Liver (tissue), 9 donors: ENCODE measurements around the gene FGFBP2. TPM values are rescaled to one million over a fixed set of nuclear protein-coding genes. Genes with fewer than 3 reads are reported as not detected.

Experiments used
- DNase-seq: peaks from one replicate; pipeline ENCODE4 v3.0.0-alpha.2; 2017; ENCODE audit warnings: low spot score
- H3K27ac ChIP-seq, 2 donors: one replicate each; pipeline ENCODE4 v1.7.0; 2013; ENCODE audit warnings: inconsistent platforms in 2 of 2, low read length in 2 of 2, control low read depth in 1 of 2, low read depth in 1 of 2, mild to moderate bottlenecking in 1 of 2
- H3K27me3 ChIP-seq, 4 donors: one replicate each; pipeline versions ENCODE4 v1.6.1 to v1.7.0; 2013; ENCODE audit warnings: low read length in 3 of 4, inconsistent platforms in 1 of 4, mild to moderate bottlenecking in 1 of 4, moderate library complexity in 1 of 4; ENCODE audit not compliant: control insufficient read depth in 4 of 4, insufficient read depth in 4 of 4
- H3K36me3 ChIP-seq, 4 donors: one replicate each; pipeline versions ENCODE4 v1.6.1 to v1.7.0; 2013; ENCODE audit warnings: low read length in 3 of 4, mild to moderate bottlenecking in 3 of 4, low read depth in 1 of 4, moderate library complexity in 1 of 4; ENCODE audit not compliant: control insufficient read depth in 4 of 4, insufficient read depth in 3 of 4
- H3K4me1 ChIP-seq, 4 donors: one replicate each; pipeline versions ENCODE4 v1.6.1 to v1.7.0; 2013; ENCODE audit warnings: low read length in 3 of 4, mild to moderate bottlenecking in 3 of 4, moderate library complexity in 1 of 4; ENCODE audit not compliant: control insufficient read depth in 4 of 4, insufficient read depth in 4 of 4
- H3K4me3 ChIP-seq, 3 donors: one replicate each; pipeline versions ENCODE4 v1.6.1 to v1.7.0; 2013; ENCODE audit warnings: low read length in 3 of 3, control low read depth in 1 of 3, low read depth in 1 of 3, mild to moderate bottlenecking in 1 of 3
- H3K9ac ChIP-seq, 2 donors: one replicate each; pipeline ENCODE4 v1.7.0; 2013; ENCODE audit warnings: low read length in 2 of 2, mild to moderate bottlenecking in 2 of 2, moderate library complexity in 2 of 2, control low read depth in 1 of 2, low read depth in 1 of 2
- H3K9me3 ChIP-seq, 4 donors: one replicate each; pipeline versions ENCODE4 v1.6.1 to v1.7.0; 2013; ENCODE audit warnings: low read length in 3 of 4; ENCODE audit not compliant: control insufficient read depth in 4 of 4
- ATF3 ChIP-seq: IDR thresholded peaks from 2 replicates; pipeline ENCODE4 v1.6.1; 2016; ENCODE audit warnings: antibody characterized with exemption
- CTCF ChIP-seq: fragments of 150-350 bp; IDR thresholded peaks from 2 replicates; pipeline ENCODE4 v1.5.1; 2017; ENCODE audit warnings: improper control_type of control experiment, low read depth, low read length; ENCODE audit not compliant: missing input control
- EGR1 ChIP-seq, 2 donors: IDR thresholded peaks; 2 replicates each; pipeline ENCODE4 v1.6.1; 2016 to 2018; ENCODE audit warnings: antibody characterized with exemption in 2 of 2, low read depth in 2 of 2
- FOXA1 ChIP-seq: IDR thresholded peaks from 2 replicates; pipeline ENCODE4 v1.6.1; 2016; ENCODE audit warnings: antibody characterized with exemption
- FOXA2 ChIP-seq: IDR thresholded peaks from 2 replicates; pipeline ENCODE4 v1.6.1; 2016; ENCODE audit warnings: antibody characterized with exemption
- GABPA ChIP-seq, 2 donors: IDR thresholded peaks in 1 of 2; conservative IDR thresholded peaks in 1 of 2; 2 replicates each; pipeline ENCODE4 v1.6.1; 2016; ENCODE audit warnings: antibody characterized with exemption in 2 of 2, mild to moderate bottlenecking in 1 of 2, moderate library complexity in 1 of 2
- HNF4A ChIP-seq, 2 donors: conservative IDR thresholded peaks; 2 replicates each; pipeline ENCODE4 v1.6.1; 2016; ENCODE audit warnings: antibody characterized with exemption in 2 of 2, mild to moderate bottlenecking in 2 of 2
- HNF4G ChIP-seq: IDR thresholded peaks from 2 replicates; pipeline ENCODE4 v1.6.1; 2016; ENCODE audit warnings: antibody characterized with exemption
- JUND ChIP-seq, 2 donors: IDR thresholded peaks; 2 replicates each; pipeline ENCODE4 v1.6.1; 2016; ENCODE audit warnings: antibody characterized with exemption in 2 of 2
- MAX ChIP-seq: IDR thresholded peaks from 2 replicates; pipeline ENCODE4 v1.6.1; 2016; ENCODE audit warnings: antibody characterized with exemption
- NR2F2 ChIP-seq: IDR thresholded peaks from 2 replicates; pipeline ENCODE4 v1.6.1; 2016; ENCODE audit warnings: antibody characterized with exemption
- RAD21 ChIP-seq, 2 donors: IDR thresholded peaks; 2 replicates each; pipeline ENCODE4 v1.6.1; 2016; ENCODE audit warnings: antibody characterized with exemption in 2 of 2, mild to moderate bottlenecking in 2 of 2
- REST ChIP-seq: IDR thresholded peaks from 2 replicates; pipeline ENCODE4 v1.6.1; 2016; ENCODE audit warnings: antibody characterized with exemption, mild to moderate bottlenecking
- RXRA ChIP-seq, 2 donors: IDR thresholded peaks; 2 replicates each; pipeline ENCODE4 v1.6.1; 2017 to 2018; ENCODE audit warnings: antibody characterized with exemption in 2 of 2, mild to moderate bottlenecking in 1 of 2
- SP1 ChIP-seq: IDR thresholded peaks from 2 replicates; pipeline ENCODE4 v1.6.1; 2018; ENCODE audit warnings: antibody characterized with exemption, mild to moderate bottlenecking
- TAF1 ChIP-seq: conservative IDR thresholded peaks from 2 replicates; pipeline ENCODE4 v1.6.1; 2016; ENCODE audit warnings: antibody characterized with exemption, mild to moderate bottlenecking
- YY1 ChIP-seq: IDR thresholded peaks from 2 replicates; pipeline ENCODE4 v1.6.1; 2016; ENCODE audit warnings: antibody characterized with exemption, mild to moderate bottlenecking
- ZBTB33 ChIP-seq: IDR thresholded peaks from 2 replicates; pipeline ENCODE4 v1.6.1; 2016; ENCODE audit warnings: antibody characterized with exemption
- WGBS: extraction: QIAGEN DNeasy Blood & Tissue Kit; methylation state at CpG from one replicate; pipeline ENCODE4 v1.1.7; 2013; 5-methylcytosine and 5-hydroxymethylcytosine counted together
- polyA plus RNA-seq, 2 donors: library from polyadenylated mRNA; stranded (reverse) in 1 of 2; unstranded in 1 of 2; fragments of 200-250 nt in 1 of 2; fragments of >200 nt in 1 of 2; fragmentation: Nextera tagmentation in 1 of 2; extraction: Ambion mirVana in 1 of 2; gene quantifications; one replicate each; pipeline versions ENCODE4 v1.2.1 to v1.2.3, GENCODE V29; 2013 to 2015
- total RNA-seq, 2 donors: library from RNA; depleted of rRNA; stranded (reverse); fragments of >200 nt; gene quantifications; one replicate each; pipeline ENCODE4 v1.2.3, GENCODE V29; 2014
- donor health status: healthy.
- donor health status: healthy.
- donor health status: healthy.
- donor health status: healthy.
- donor health status: healthy.

The FGFBP2 gene
- total and polyA plus RNA-seq, 4 donors: 0.14 to 0.60 (median 0.25) TPM; not detected in 1

GRCh38 chr4:15948826-15949225, 14.1 kb downstream of the FGFBP2 start:
- Histone ChIP-seq H3K9me3 (no peaks in the 10 kb centered on the region), H3K27ac (no peak overlapping the region), H3K4me1 (no peaks in the 10 kb centered on the region), H3K36me3 (no peaks in the 10 kb centered on the region), H3K27me3 (no peaks in the 10 kb centered on the region), H3K4me3 (no peak overlapping the region), H3K9ac (no peak overlapping the region)
- TF ChIP-seq RXRA (IDR thresholded peaks at IDR 0.05): no peak
- no peak for TF ChIP-seq NR2F2
- no peak for TF ChIP-seq GABPA (IDR thresholded peaks at IDR 0.05 in 1 of 2, conservative IDR thresholded peaks at IDR 0.05 in 1 of 2)
- no peak for TF ChIP-seq EGR1 (IDR thresholded peaks at IDR 0.05; ENCODE audit: low read depth in 2 of 2)
- DNase-seq: no peak
- WGBS: 77% methylated on average over 9 of the region's 9 CpGs

GRCh38 chr4:15947684-15948083, 15.3 kb downstream of the FGFBP2 start:
- H3K4me1 ChIP-seq: no peaks in the 10 kb centered on the region
- DNase-seq: no peak
- no peaks in the 10 kb centered on the region for H3K27me3 ChIP-seq
- no peak overlapping the region for H3K27ac ChIP-seq
- no peak overlapping the region for H3K9ac ChIP-seq
- WGBS: 80% methylated on average over 8 of the region's 8 CpGs
- TF ChIP-seq REST: no peak
- TF ChIP-seq FOXA1: no peak
- TF ChIP-seq ZBTB33: no peak
- TF ChIP-seq CTCF: no peak
- no peak for TF ChIP-seq NR2F2
- TF ChIP-seq YY1: no peak
- no peak for TF ChIP-seq RXRA (IDR thresholded peaks at IDR 0.05)
- no peak for TF ChIP-seq HNF4A (conservative IDR thresholded peaks at IDR 0.05)
- TF ChIP-seq GABPA (IDR thresholded peaks at IDR 0.05 in 1 of 2, conservative IDR thresholded peaks at IDR 0.05 in 1 of 2): no peak
- TF ChIP-seq MAX: no peak
- TF ChIP-seq HNF4G: no peak
- TF ChIP-seq JUND (IDR thresholded peaks at IDR 0.05): no peak
- TF ChIP-seq TAF1: no peak
- no peak for TF ChIP-seq RAD21 (IDR thresholded peaks at IDR 0.05)
- TF ChIP-seq FOXA2: no peak
- no peak for TF ChIP-seq ATF3
- TF ChIP-seq SP1: no peak
- TF ChIP-seq EGR1 (IDR thresholded peaks at IDR 0.05; ENCODE audit: low read depth in 2 of 2): no peak
- H3K9me3 ChIP-seq: no peaks in the 10 kb centered on the region
- H3K36me3 ChIP-seq: no peaks in the 10 kb centered on the region
- H3K4me3 ChIP-seq: no peak overlapping the region
